Colonic mucosa (tissue), 4 donors: Measurements from ENCODE around the gene LMO1. TPM values are rescaled to one million over a fixed set of nuclear protein-coding genes. Genes with fewer than 3 reads are reported as not detected.

ENCODE experiments used
- DNase-seq: peaks from one replicate; pipeline ENCODE4 v3.0.0-alpha.2; 2020
- H3K27ac ChIP-seq: fragments of 200-600 bp; one replicate; pipeline ENCODE4 v1.8.0; 2021
- H3K27me3 ChIP-seq: fragments of 200-600 bp; one replicate; pipeline ENCODE4 v1.8.0; 2021
- H3K36me3 ChIP-seq: fragments of 200-600 bp; one replicate; pipeline ENCODE4 v1.8.0; 2021
- H3K4me1 ChIP-seq: fragments of 200-600 bp; one replicate; pipeline ENCODE4 v1.8.0; 2021; ENCODE audit warnings: mild to moderate bottlenecking
- H3K4me3 ChIP-seq: fragments of 200-600 bp; one replicate; pipeline ENCODE4 v1.8.0; 2021
- H3K9ac ChIP-seq, 2 donors: one replicate each; pipeline ENCODE4 v1.7.0; 2013; ENCODE audit warnings: control low read depth in 2 of 2, low read depth in 2 of 2, low read length in 2 of 2
- H3K9me3 ChIP-seq: fragments of 200-600 bp; one replicate; pipeline ENCODE4 v1.8.0; 2021
- intact Hi-C: fragments of 100-400 bp; cut with DNase I; formaldehyde crosslinking; loops from one replicate; pipeline ENCODE4 v1.14.1; 2022
- total RNA-seq, 2 donors: library from RNA; stranded (reverse); fragmentation: NEBNext Ultra II Directional in 1 of 2; extraction: Animal tissue kit (Norgen Biotek cat#: 25700) in 1 of 2; gene quantifications; one replicate each; pipeline ENCODE4 v1.2.1, GENCODE V29; 2021
- TF ChIP-seq, protein P1 (sequence below): fragments of 200-600 bp; IDR thresholded peaks from one replicate; pipeline ENCODE4 v1.8.0; 2022; ENCODE audit warnings: antibody characterized with exemption, mild to moderate bottlenecking
- donor health status: healthy.
- donor health status: DM: no; HTN: no; CAD: no.
- donor health status: DM: no; HTN: no; CAD: no.

The LMO1 gene
- total RNA-seq, 2 donors from 2014 or later, result not detected

DNA sequence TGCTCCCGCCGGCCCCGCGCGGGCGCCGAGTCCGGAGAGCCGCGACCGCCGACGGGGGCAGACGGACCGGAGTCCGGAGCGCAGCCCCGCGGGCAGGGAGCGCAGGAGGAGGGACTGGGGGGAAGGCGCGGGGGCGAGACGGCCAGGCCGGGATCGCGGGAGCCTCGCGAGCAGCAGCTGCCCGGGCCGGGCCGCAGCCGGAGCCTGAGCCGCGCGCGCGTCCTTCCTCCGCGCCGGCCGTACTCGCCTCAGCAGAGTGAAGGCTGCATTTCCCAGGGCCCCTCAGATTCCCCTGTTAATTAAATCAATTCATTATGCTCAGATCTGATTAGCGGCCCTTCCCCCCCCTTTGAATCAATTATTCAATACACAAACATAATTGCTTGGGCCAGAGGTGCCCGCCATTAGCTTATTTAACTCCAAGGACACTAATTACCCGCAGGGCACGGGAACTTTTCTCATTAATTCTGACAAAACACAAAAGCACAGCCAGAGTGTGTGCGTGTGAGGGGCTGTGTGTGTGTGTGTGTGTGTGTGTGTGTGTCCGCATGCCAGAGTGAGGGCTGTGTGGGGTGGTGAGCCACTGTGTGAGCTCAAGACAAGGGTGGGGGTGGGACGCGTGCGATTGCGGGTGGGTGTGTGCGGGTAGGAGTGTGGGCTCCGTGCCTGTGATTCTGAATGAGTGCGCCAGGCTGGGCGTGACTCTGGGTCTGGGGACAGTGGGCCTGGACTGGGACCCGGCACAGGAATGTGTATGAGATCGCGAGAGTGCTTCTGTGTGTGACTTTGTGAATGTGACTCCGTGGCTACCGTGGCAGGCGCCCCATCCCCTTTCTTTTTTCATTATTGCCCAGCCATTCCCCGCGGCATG is 5.1 kb upstream of the LMO1 start:
- Histone ChIP-seq H3K27me3 (peaks cover 43% of the 10 kb centered on the region), H3K27ac (no peak overlapping the region)

GRCh38 chr11:8267831-8268529 is 4.3 kb upstream of the LMO1 start:
- Histone ChIP-seq H3K36me3 (no peaks in the 10 kb centered on the region), H3K4me1 (peaks cover 5% of the 10 kb centered on the region), H3K27me3 (peaks cover 49% of the 10 kb centered on the region), H3K9ac (no peak overlapping the region), H3K9me3 (no peaks in the 10 kb centered on the region), H3K4me3 (peak overlapping the region; percentile 30), H3K27ac (no peak overlapping the region)
- intact Hi-C loops, result no loop called here
- TF ChIP-seq, protein P1, sequence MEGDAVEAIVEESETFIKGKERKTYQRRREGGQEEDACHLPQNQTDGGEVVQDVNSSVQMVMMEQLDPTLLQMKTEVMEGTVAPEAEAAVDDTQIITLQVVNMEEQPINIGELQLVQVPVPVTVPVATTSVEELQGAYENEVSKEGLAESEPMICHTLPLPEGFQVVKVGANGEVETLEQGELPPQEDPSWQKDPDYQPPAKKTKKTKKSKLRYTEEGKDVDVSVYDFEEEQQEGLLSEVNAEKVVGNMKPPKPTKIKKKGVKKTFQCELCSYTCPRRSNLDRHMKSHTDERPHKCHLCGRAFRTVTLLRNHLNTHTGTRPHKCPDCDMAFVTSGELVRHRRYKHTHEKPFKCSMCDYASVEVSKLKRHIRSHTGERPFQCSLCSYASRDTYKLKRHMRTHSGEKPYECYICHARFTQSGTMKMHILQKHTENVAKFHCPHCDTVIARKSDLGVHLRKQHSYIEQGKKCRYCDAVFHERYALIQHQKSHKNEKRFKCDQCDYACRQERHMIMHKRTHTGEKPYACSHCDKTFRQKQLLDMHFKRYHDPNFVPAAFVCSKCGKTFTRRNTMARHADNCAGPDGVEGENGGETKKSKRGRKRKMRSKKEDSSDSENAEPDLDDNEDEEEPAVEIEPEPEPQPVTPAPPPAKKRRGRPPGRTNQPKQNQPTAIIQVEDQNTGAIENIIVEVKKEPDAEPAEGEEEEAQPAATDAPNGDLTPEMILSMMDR, result no peak
- DNase-seq, result no peak

More for the DNA sequence above, 5.1 kb upstream of the LMO1 start:
- DNase-seq, result no peak
- Histone ChIP-seq H3K4me3 (peak overlapping the region; percentile 30), H3K36me3 (no peaks in the 10 kb centered on the region), H3K4me1 (peaks cover 5% of the 10 kb centered on the region), H3K9ac (no peak overlapping the region), H3K9me3 (no peaks in the 10 kb centered on the region)
- intact Hi-C loops, result no loop called here
- TF ChIP-seq, protein P1, result no peak

DNA sequence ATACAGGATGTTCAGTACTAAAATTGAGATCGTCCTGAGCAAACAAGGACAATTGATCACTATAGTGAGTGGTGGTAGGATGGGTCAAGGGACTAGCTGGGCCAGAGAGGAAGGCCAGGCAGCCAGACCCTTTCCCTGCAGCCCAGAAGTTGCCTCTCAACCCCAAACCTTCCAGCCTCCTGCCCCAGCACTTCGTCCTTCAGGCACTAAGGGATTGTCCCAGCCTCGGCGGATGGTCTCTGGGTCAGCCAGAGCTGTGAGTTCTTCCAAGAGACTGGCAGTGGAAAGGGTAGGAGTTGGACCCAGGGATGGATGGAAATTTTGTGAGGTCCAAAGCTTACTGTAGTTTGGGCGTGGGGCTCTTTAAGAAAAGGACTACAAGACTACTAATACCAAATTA is 3.6 kb upstream of the LMO1 start:
- intact Hi-C loops, result no loop called here
- Histone ChIP-seq H3K36me3 (no peaks in the 10 kb centered on the region), H3K9ac (no peak overlapping the region), H3K4me3 (no peak overlapping the region), H3K9me3 (no peaks in the 10 kb centered on the region), H3K27ac (no peak overlapping the region), H3K27me3 (peaks cover 56% of the 10 kb centered on the region), H3K4me1 (peaks cover 5% of the 10 kb centered on the region)
- no peak for DNase-seq
- TF ChIP-seq, protein P1, result no peak

DNA sequence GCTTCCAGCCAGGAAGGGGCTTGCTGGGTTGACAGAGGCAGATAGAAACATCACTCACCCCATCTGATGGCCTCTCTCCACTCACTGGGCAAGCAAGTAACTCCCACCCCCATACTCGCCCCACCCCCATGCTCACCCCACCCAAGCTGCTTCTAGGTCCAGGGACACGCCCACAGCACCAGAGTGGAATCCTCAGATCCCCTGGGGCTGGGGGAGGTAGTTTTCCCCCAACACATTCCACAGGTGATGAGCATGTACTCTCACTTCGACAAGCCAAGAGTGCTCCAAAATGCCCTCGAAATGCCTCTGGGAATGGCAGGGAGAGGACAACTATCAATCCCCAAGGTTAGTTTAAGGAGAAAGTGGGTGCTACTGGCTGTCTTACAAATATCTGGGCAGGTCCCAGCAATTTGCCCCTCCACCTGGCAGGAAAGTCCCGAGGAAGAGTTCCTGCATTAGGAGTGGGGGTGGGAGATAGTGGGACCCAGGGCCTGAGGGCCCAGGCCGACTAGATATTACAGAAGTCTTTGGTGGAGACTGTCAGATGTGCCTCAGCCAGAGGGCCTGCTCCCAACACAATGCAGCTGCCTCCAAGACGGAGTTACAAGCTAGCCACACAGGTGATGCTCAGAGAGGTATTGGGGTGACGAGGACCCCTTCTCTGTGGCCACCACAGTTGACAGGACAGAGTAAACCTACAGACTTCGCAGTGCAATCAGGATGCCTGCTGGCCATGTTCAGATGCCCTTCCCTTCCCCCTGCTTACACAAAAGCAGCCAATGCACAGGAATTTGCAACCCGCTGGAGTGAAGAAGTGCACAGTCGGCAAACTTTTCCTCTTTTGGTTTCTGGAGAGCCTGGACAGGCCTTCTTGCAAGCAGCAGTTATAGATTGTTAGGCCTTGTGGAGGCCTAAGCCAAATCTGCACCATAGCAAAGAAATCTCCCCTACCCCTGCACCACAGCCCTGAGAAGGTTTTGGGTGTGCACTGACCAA is 2.9 kb upstream of the LMO1 start:
- peaks cover 63% of the 10 kb centered on the region for H3K27me3 ChIP-seq

More for the DNA sequence above, 2.9 kb upstream of the LMO1 start:
- TF ChIP-seq, protein P1, result no peak
- Histone ChIP-seq H3K36me3 (no peaks in the 10 kb centered on the region), H3K4me3 (no peak overlapping the region), H3K27ac (no peak overlapping the region), H3K9ac (no peak overlapping the region), H3K9me3 (no peaks in the 10 kb centered on the region), H3K4me1 (peaks cover 5% of the 10 kb centered on the region)
- intact Hi-C loops, result no loop called here
- no peak for DNase-seq
